HL-60 (cell line): Measurements from ENCODE around the gene DHRSX.

Source experiments
- POLR2AphosphoS5 ChIP-seq: IDR thresholded peaks from 2 replicates; pipeline ENCODE4 v1.6.1; 2012; ENCODE audit warnings: low read depth
- TF ChIP-seq, protein P1 (sequence below): IDR thresholded peaks from one replicate; pipeline ENCODE4 v1.5.1; 2011; ENCODE audit warnings: low read length, control low read depth, inconsistent platforms; ENCODE audit not compliant: insufficient read depth

DNA sequence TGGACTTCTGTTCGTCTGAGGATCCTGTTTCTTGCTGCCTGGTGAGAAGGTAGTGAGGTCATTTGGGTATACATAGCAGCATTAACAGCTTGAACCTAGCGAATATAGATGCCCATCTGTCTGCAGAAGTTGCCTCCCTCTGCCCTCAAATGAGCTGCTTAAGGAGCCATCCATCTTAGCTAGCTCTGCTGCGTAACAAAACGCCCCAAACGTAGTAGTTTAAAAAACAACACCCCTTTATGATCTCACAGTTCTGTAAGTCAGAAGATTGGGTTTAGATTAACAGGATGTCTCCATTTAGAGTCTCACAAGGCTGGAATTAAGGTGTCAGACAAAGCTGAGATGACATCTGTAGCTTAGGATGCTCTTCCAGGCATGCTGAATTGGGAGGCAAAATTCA is 185.3 kb downstream of the DHRSX start:
- TF ChIP-seq, protein P1, sequence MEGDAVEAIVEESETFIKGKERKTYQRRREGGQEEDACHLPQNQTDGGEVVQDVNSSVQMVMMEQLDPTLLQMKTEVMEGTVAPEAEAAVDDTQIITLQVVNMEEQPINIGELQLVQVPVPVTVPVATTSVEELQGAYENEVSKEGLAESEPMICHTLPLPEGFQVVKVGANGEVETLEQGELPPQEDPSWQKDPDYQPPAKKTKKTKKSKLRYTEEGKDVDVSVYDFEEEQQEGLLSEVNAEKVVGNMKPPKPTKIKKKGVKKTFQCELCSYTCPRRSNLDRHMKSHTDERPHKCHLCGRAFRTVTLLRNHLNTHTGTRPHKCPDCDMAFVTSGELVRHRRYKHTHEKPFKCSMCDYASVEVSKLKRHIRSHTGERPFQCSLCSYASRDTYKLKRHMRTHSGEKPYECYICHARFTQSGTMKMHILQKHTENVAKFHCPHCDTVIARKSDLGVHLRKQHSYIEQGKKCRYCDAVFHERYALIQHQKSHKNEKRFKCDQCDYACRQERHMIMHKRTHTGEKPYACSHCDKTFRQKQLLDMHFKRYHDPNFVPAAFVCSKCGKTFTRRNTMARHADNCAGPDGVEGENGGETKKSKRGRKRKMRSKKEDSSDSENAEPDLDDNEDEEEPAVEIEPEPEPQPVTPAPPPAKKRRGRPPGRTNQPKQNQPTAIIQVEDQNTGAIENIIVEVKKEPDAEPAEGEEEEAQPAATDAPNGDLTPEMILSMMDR, result no peak
- no peak for TF ChIP-seq POLR2AphosphoS5
